HG03469 (cell line): ENCODE results near the gene TMEM176B.
"Not testable (repeated sequence)": the region's sequence is repeated elsewhere in the genome, so short reads cannot be mapped to it uniquely, and the experiment has no call there.

Experiments
- ATAC-seq: cut with Tn5 transposase; IDR thresholded peaks from one replicate; pipeline ENCODE4 v1.9.1; 2021; ENCODE audit warnings: mild to moderate bottlenecking, moderate library complexity, moderate number of reproducible peaks; ENCODE audit not compliant: unreplicated experiment

The TMEM176B gene

GRCh38 chr7:150791746-150792452 is 8.3 kb downstream of the TMEM176B start:
- no peak for ATAC-seq

GRCh38 chr7:150791304-150791703 is 8.9 kb downstream of the TMEM176B start:
- ATAC-seq, result no peak

- no peak for ATAC-seq
Measured at GRCh38 chr7:150790416-150791075, 9.6 kb downstream of the TMEM176B start.

- no peak for ATAC-seq
Measured at GRCh38 chr7:150788474-150789269, 11.5 kb downstream of the TMEM176B start.

- ATAC-seq, result no peak
Measured at GRCh38 chr7:150787321-150788281, 12.6 kb downstream of the TMEM176B start.

- ATAC-seq, result no peak
Measured at GRCh38 chr7:150784954-150785353, 15.2 kb downstream of the TMEM176B start.

- no peak for ATAC-seq
Measured at GRCh38 chr7:150784120-150784736, 15.9 kb downstream of the TMEM176B start.

GRCh38 chr7:150781961-150782360 is 18.2 kb downstream of the TMEM176B start:
- no peak for ATAC-seq

GRCh38 chr7:150781103-150781502 is 19.1 kb downstream of the TMEM176B start:
- no peak for ATAC-seq

GRCh38 chr7:150780292-150780691 is 19.9 kb downstream of the TMEM176B start:
- ATAC-seq, result no peak

- no peak for ATAC-seq
Measured at GRCh38 chr7:150778738-150779301, 21.3 kb downstream of the TMEM176B start.

GRCh38 chr7:150778014-150778737 is 22.0 kb downstream of the TMEM176B start:
- ATAC-seq, result no peak

- ATAC-seq, result not testable (repeated sequence)
Measured at GRCh38 chr7:150774131-150774530, 26.0 kb downstream of the TMEM176B start.

GRCh38 chr7:150769768-150770167 is 30.4 kb downstream of the TMEM176B start:
- ATAC-seq, result no peak

GRCh38 chr7:150766334-150766709 is 33.8 kb downstream of the TMEM176B start:
- no peak for ATAC-seq

GRCh38 chr7:150759479-150759878 is 40.7 kb downstream of the TMEM176B start:
- ATAC-seq, result no peak

GRCh38 chr7:150756858-150757257 is 43.3 kb downstream of the TMEM176B start:
- no peak for ATAC-seq

- no peak for ATAC-seq
Measured at GRCh38 chr7:150756166-150756565, 44.0 kb downstream of the TMEM176B start.

- no peak for ATAC-seq
Measured at GRCh38 chr7:150755473-150756099, 44.6 kb downstream of the TMEM176B start.
